ENCODE measurements around the gene ZNHIT6. TPM values are rescaled to one million over a fixed set of nuclear protein-coding genes. Genes with fewer than 3 reads are reported as not detected.

Gene ZNHIT6
- total and polyA plus RNA-seq, 2 of the 8 experiments (the other 6 are each of a cell fraction or from before 2014, with no cell fraction given), result 5.9 to 17.2 TPM

DNA sequence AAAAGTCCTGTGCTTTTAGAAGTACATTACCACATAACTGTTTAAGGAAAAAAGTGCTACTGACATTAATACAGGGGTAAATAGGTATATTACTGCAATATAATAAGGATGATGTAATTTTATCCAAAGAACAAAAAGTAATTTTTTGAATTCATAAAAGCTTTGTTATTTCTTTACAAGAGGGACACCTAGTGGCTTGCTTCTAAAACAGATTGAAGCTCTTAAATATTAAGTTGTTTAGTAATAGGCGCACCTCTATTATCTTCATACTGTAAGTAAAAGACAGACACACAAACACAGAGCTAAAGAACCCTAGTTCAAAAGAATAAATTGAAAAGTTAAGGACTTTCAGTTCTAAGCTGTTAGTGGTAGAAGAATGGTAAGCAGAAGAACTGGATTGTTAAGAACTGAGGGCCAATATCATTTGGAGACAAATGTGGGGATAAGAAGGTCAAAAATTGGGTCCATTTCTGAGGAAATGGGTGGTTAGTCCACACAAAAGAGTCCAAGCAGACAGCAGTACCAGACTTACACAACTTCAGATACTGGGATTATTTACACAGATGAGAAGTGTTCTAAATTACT lies 15.4 kb downstream of the ZNHIT6 start:
- CTCF ChIA-PET (ENCODE audit: partially characterized antibody), result interaction anchor here (0.6 to 3.3 kb wide), 50 partner anchors 10 to 1726 kb away, joined by 3 to 25 read pairs (median 4); partner anchors contain the start of genes C1orf52 and ZNHIT6
- no peak overlapping the region for H2BK120ac ChIP-seq (replicated peaks; ENCODE audit: low read depth, low read length)
- H2BK20ac ChIP-seq (ENCODE audit: low read length), result no peak overlapping the region
- no peaks in the 10 kb centered on the region for H4K20me1 ChIP-seq (replicated peaks in 1 of 2; ENCODE audit: control insufficient read depth in 1 of 2, insufficient read depth in 2 of 2, low read length in 2 of 2)
- no peak for DNase-seq (ENCODE audit: low read depth in 1 of 2, low spot score in 2 of 2)
- H3K18ac ChIP-seq (ENCODE audit: extremely low read depth, low read length), result no peak overlapping the region
- H3K14ac ChIP-seq (ENCODE audit: insufficient read length), result no peak overlapping the region
- H2AFZ ChIP-seq (ENCODE audit: low read length), result no peak overlapping the region
- no peak overlapping the region for H3K27ac ChIP-seq (ENCODE audit: low read depth, low read length)
- no peak overlapping the region for H2BK5ac ChIP-seq (ENCODE audit: low read depth, low read length)
- H3K56ac ChIP-seq (replicated peaks; ENCODE audit: insufficient read length, low read depth, low read length), result no peak overlapping the region
- H4K5ac ChIP-seq (ENCODE audit: insufficient read length, low read depth, low read length), result no peak overlapping the region
- H2BK15ac ChIP-seq (ENCODE audit: low read length), result no peak overlapping the region
- no peaks in the 10 kb centered on the region for H3K9me3 ChIP-seq (ENCODE audit: insufficient read depth in 2 of 2, low read depth in 1 of 2, low read length in 1 of 2)
- no peaks in the 10 kb centered on the region for H3K27me3 ChIP-seq (replicated peaks in 1 of 4; ENCODE audit: control insufficient read depth in 3 of 4, extremely low read depth in 1 of 4, insufficient read depth in 3 of 4, low read length in 3 of 4)
- no peaks in the 10 kb centered on the region for H3K4me1 ChIP-seq (replicated peaks in 1 of 4; ENCODE audit: control insufficient read depth in 3 of 4, insufficient read depth in 4 of 4, low read length in 3 of 4)
- no peak overlapping the region for H3K4ac ChIP-seq (replicated peaks; ENCODE audit: insufficient read length, low read depth, low read length)
- no peak overlapping the region for H2BK12ac ChIP-seq (ENCODE audit: low read depth, low read length)
- H3K79me1 ChIP-seq (ENCODE audit: low read depth, low read length), result no peaks in the 10 kb centered on the region
- H3K36me3 ChIP-seq (ENCODE audit: control insufficient read depth in 2 of 4, insufficient read depth in 4 of 4, low read length in 3 of 4), result peaks cover 0 to 7% (median 0%) of the 10 kb centered on the region in 4 experiments; a peak in 4 of 8 replicates
- no peak overlapping the region for H3K23ac ChIP-seq (ENCODE audit: insufficient read length)
- H4K8ac ChIP-seq (ENCODE audit: extremely low read depth, insufficient read depth, low read length), result no peak overlapping the region
- H4K91ac ChIP-seq (replicated peaks; ENCODE audit: insufficient read length, low read length), result no peak overlapping the region
- no peak for FAIRE-seq
- no peak overlapping the region for H3K4me2 ChIP-seq (ENCODE audit: insufficient read depth in 1 of 2, low read depth in 2 of 2, low read length in 2 of 2)
- H3K4me3 ChIP-seq (ENCODE audit: extremely low read depth in 1 of 4, insufficient read depth in 2 of 4, low read depth in 3 of 4, low read length in 4 of 4), result no peak overlapping the region
- H3K9ac ChIP-seq (replicated peaks in 1 of 4; ENCODE audit: extremely low read depth in 1 of 4, low read depth in 3 of 4, low read length in 3 of 4), result no peak overlapping the region
- WGBS, 2 experiments (ENCODE audit: extremely low coverage in 1 of 2, insufficient coverage in 1 of 2, insufficient read length in 1 of 2, insufficient replicate concordance in 2 of 2, low coverage in 1 of 2, low lambda C conversion rate in 2 of 2, missing lambda C conversion rate in 1 of 2), result 84% methylated on average over 1 of the region's 1 CpG; no CpG with 5 or more reads in 1 of the 2 experiments
- POLR2A ChIA-PET (ENCODE audit: partially characterized antibody), result interaction anchor here (0.8 to 2.3 kb wide), 5 partner anchors 9 to 112 kb away, joined by 3 to 14 read pairs (median 3); partner anchors contain the start of genes CCN1 and ZNHIT6
- H3K79me2 ChIP-seq (ENCODE audit: control insufficient read depth in 1 of 2, insufficient read depth in 2 of 2, low read length in 2 of 2), result no peaks in the 10 kb centered on the region; a peak in 1 of 4 replicates
- H2AK5ac ChIP-seq (ENCODE audit: low read depth, low read length), result no peak overlapping the region
- H3K23me2 ChIP-seq (ENCODE audit: low read depth, low read length), result no peaks in the 10 kb centered on the region
- no peak for TF ChIP-seq EGR1 (IDR thresholded peaks at IDR 0.05; ENCODE audit: borderline replicate concordance, low read depth, low read length)
- peak in 1 of 2 experiments; percentile 45; a peak in 3 of 4 replicates for TF ChIP-seq RAD21 (IDR thresholded peaks at IDR 0.05 in 1 of 2, conservative IDR thresholded peaks at IDR 0.05 in 1 of 2; ENCODE audit: low read depth in 2 of 2, low read length in 2 of 2)
- TF ChIP-seq SIRT6 (IDR thresholded peaks at IDR 0.05; ENCODE audit: low read length), result no peak
- no peak for TF ChIP-seq BACH1 (IDR thresholded peaks at IDR 0.05; ENCODE audit: low read length)
- no peak for TF ChIP-seq EZH2 (IDR thresholded peaks at IDR 0.05; ENCODE audit: low read depth, low read length, severe bottlenecking)
- TF ChIP-seq KDM1A (IDR thresholded peaks at IDR 0.05; ENCODE audit: borderline replicate concordance, low read length), result no peak
- no peak for TF ChIP-seq NRF1 (IDR thresholded peaks at IDR 0.05; ENCODE audit: low read depth, low read length)
- no peak for TF ChIP-seq CTBP2 (IDR thresholded peaks at IDR 0.05; ENCODE audit: borderline replicate concordance, insufficient read depth, insufficient read length, low read length)
- no peak for TF ChIP-seq ZNF274 (IDR thresholded peaks at IDR 0.05; ENCODE audit: borderline replicate concordance, extremely low read depth, low read length)
- TF ChIP-seq RFX5 (IDR thresholded peaks at IDR 0.05; ENCODE audit: borderline replicate concordance, low read depth, low read length), result no peak
- no peak for TF ChIP-seq CBX5 (IDR thresholded peaks at IDR 0.05; ENCODE audit: low read depth, low read length)
- TF ChIP-seq HDAC2 (IDR thresholded peaks at IDR 0.05; ENCODE audit: borderline replicate concordance in 1 of 2, low read depth in 2 of 2, low read length in 2 of 2), result no peak
- TF ChIP-seq POU5F1 (IDR thresholded peaks at IDR 0.05; ENCODE audit: low read depth, low read length), result no peak
